Measurements from ENCODE around the gene DPRX.

The DPRX gene

GRCh38 chr19:53631949-53632407, at the start of gene DPRX:
DPRX (plus strand) TSS chr19:53631999; CDS start chr19:53632107, 108 bp downstream.
- no peaks in the 10 kb centered on the region for H3K4me1 ChIP-seq (ENCODE audit: control insufficient read depth, insufficient read depth, low read length)
- no peaks in the 10 kb centered on the region for H3K27me3 ChIP-seq (ENCODE audit: control insufficient read depth, insufficient read depth, low read length)
- no peak within 1 kb of the TSS for H3K27ac ChIP-seq (ENCODE audit: low read depth, low read length)
- no peak within 1 kb of the TSS for H3K4me3 ChIP-seq (ENCODE audit: low read length)
- H3K36me3 ChIP-seq (ENCODE audit: control insufficient read depth, insufficient read depth, low read length): no peaks in the 10 kb centered on the region
- no peak within 1 kb of the TSS for H3K9ac ChIP-seq (ENCODE audit: low read length)

- H3K27ac ChIP-seq (ENCODE audit: low read depth, low read length): no peak overlapping the region
- H3K4me1 ChIP-seq (ENCODE audit: control insufficient read depth, insufficient read depth, low read length): no peaks in the 10 kb centered on the region
- H3K9ac ChIP-seq (ENCODE audit: low read length): no peak overlapping the region
- no peaks in the 10 kb centered on the region for H3K36me3 ChIP-seq (ENCODE audit: control insufficient read depth, insufficient read depth, low read length)
- H3K27me3 ChIP-seq (ENCODE audit: control insufficient read depth, insufficient read depth, low read length): no peaks in the 10 kb centered on the region
- no peak overlapping the region for H3K4me3 ChIP-seq (ENCODE audit: low read length)
Measured at GRCh38 chr19:53583181-53583580, 48.6 kb upstream of the DPRX start.

GRCh38 chr19:53586277-53586691, 45.5 kb upstream of the DPRX start:
- Histone ChIP-seq H3K4me1 (ENCODE audit: control insufficient read depth, insufficient read depth, low read length) (no peaks in the 10 kb centered on the region), H3K9ac (ENCODE audit: low read length) (no peak overlapping the region)

DNA sequence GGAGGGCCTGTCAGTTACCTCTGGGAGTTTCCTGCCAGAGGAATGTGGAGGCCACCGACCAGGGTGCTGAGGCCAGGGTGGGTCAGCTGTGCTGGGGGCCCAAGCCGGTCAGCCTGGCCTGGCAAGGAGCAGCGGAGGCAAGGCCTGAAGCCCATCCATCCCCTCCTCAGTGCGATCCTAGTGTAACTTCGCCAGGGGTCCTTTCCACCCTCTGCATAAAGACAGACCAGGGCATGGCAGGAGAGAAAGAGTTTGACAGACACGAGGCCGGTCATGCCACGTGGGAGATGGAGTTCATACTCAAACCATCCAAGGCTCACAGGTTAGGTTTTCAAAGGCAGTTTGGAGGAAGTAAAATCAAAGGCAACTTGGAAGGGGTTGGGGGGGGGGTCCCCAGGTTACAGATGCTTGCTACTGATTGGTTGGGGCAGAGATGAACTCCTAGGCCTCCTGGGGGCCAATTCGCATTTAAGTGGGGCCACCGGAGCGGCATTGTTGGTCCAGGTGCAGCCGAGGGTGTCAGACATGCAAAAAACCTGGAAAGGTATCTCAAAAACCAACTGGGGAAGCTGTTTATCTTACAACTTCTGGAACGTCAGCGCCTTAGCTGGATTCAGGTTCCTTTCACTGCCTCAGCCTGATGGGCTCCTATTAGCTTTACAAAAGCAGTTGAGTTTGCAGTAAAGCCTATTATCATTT, 36.8 kb upstream of the DPRX start:
- no peak overlapping the region for H3K4me3 ChIP-seq (ENCODE audit: low read length)
- H3K36me3 ChIP-seq (ENCODE audit: control insufficient read depth, insufficient read depth, low read length): no peaks in the 10 kb centered on the region
- H3K27ac ChIP-seq (ENCODE audit: low read depth, low read length): no peak overlapping the region

More at GRCh38 chr19:53586277-53586691, 45.5 kb upstream of the DPRX start:
- Histone ChIP-seq H3K27me3 (ENCODE audit: control insufficient read depth, insufficient read depth, low read length) (no peaks in the 10 kb centered on the region), H3K4me3 (ENCODE audit: low read length) (no peak overlapping the region), H3K27ac (ENCODE audit: low read depth, low read length) (no peak overlapping the region), H3K36me3 (ENCODE audit: control insufficient read depth, insufficient read depth, low read length) (no peaks in the 10 kb centered on the region)

GRCh38 chr19:53595510-53595867, 36.3 kb upstream of the DPRX start:
- no peaks in the 10 kb centered on the region for H3K4me1 ChIP-seq (ENCODE audit: control insufficient read depth, insufficient read depth, low read length)
- H3K27me3 ChIP-seq (ENCODE audit: control insufficient read depth, insufficient read depth, low read length): no peaks in the 10 kb centered on the region
- H3K4me3 ChIP-seq (ENCODE audit: low read length): no peak overlapping the region
- H3K36me3 ChIP-seq (ENCODE audit: control insufficient read depth, insufficient read depth, low read length): no peaks in the 10 kb centered on the region
- H3K9ac ChIP-seq (ENCODE audit: low read length): no peak overlapping the region
- no peak overlapping the region for H3K27ac ChIP-seq (ENCODE audit: low read depth, low read length)

More for the DNA sequence above, 36.8 kb upstream of the DPRX start:
- Histone ChIP-seq H3K27me3 (ENCODE audit: control insufficient read depth, insufficient read depth, low read length) (no peaks in the 10 kb centered on the region), H3K4me1 (ENCODE audit: control insufficient read depth, insufficient read depth, low read length) (no peaks in the 10 kb centered on the region), H3K9ac (ENCODE audit: low read length) (no peak overlapping the region)

GRCh38 chr19:53596056-53596455, 35.7 kb upstream of the DPRX start:
- no peak overlapping the region for H3K9ac ChIP-seq (ENCODE audit: low read length)
- no peak overlapping the region for H3K4me3 ChIP-seq (ENCODE audit: low read length)
- no peaks in the 10 kb centered on the region for H3K36me3 ChIP-seq (ENCODE audit: control insufficient read depth, insufficient read depth, low read length)
- no peaks in the 10 kb centered on the region for H3K4me1 ChIP-seq (ENCODE audit: control insufficient read depth, insufficient read depth, low read length)
- H3K27me3 ChIP-seq (ENCODE audit: control insufficient read depth, insufficient read depth, low read length): no peaks in the 10 kb centered on the region
- H3K27ac ChIP-seq (ENCODE audit: low read depth, low read length): no peak overlapping the region

- no peak overlapping the region for H3K4me3 ChIP-seq (ENCODE audit: low read length)
- H3K9ac ChIP-seq (ENCODE audit: low read length): no peak overlapping the region
- no peaks in the 10 kb centered on the region for H3K27me3 ChIP-seq (ENCODE audit: control insufficient read depth, insufficient read depth, low read length)
- H3K27ac ChIP-seq (ENCODE audit: low read depth, low read length): no peak overlapping the region
- no peaks in the 10 kb centered on the region for H3K4me1 ChIP-seq (ENCODE audit: control insufficient read depth, insufficient read depth, low read length)
- H3K36me3 ChIP-seq (ENCODE audit: control insufficient read depth, insufficient read depth, low read length): no peaks in the 10 kb centered on the region
Measured at GRCh38 chr19:53597023-53597422, 34.8 kb upstream of the DPRX start.

- Histone ChIP-seq H3K36me3 (ENCODE audit: control insufficient read depth, insufficient read depth, low read length) (no peaks in the 10 kb centered on the region), H3K4me3 (ENCODE audit: low read length) (no peak overlapping the region), H3K27ac (ENCODE audit: low read depth, low read length) (no peak overlapping the region), H3K27me3 (ENCODE audit: control insufficient read depth, insufficient read depth, low read length) (no peaks in the 10 kb centered on the region), H3K9ac (ENCODE audit: low read length) (no peak overlapping the region), H3K4me1 (ENCODE audit: control insufficient read depth, insufficient read depth, low read length) (no peaks in the 10 kb centered on the region)
Measured at GRCh38 chr19:53598361-53598760, 33.4 kb upstream of the DPRX start.

GRCh38 chr19:53600217-53600616, 31.6 kb upstream of the DPRX start:
- H3K27ac ChIP-seq (ENCODE audit: low read depth, low read length): no peak overlapping the region
- no peaks in the 10 kb centered on the region for H3K36me3 ChIP-seq (ENCODE audit: control insufficient read depth, insufficient read depth, low read length)
- H3K27me3 ChIP-seq (ENCODE audit: control insufficient read depth, insufficient read depth, low read length): no peaks in the 10 kb centered on the region
- H3K4me3 ChIP-seq (ENCODE audit: low read length): no peak overlapping the region
- no peak overlapping the region for H3K9ac ChIP-seq (ENCODE audit: low read length)
- no peaks in the 10 kb centered on the region for H3K4me1 ChIP-seq (ENCODE audit: control insufficient read depth, insufficient read depth, low read length)

- no peak overlapping the region for H3K4me3 ChIP-seq (ENCODE audit: low read length)
- H3K4me1 ChIP-seq (ENCODE audit: control insufficient read depth, insufficient read depth, low read length): no peaks in the 10 kb centered on the region
- H3K36me3 ChIP-seq (ENCODE audit: control insufficient read depth, insufficient read depth, low read length): no peaks in the 10 kb centered on the region
- H3K27me3 ChIP-seq (ENCODE audit: control insufficient read depth, insufficient read depth, low read length): no peaks in the 10 kb centered on the region
- H3K9ac ChIP-seq (ENCODE audit: low read length): no peak overlapping the region
- no peak overlapping the region for H3K27ac ChIP-seq (ENCODE audit: low read depth, low read length)
Measured at GRCh38 chr19:53606031-53606430, 25.8 kb upstream of the DPRX start.

- H3K27me3 ChIP-seq (ENCODE audit: control insufficient read depth, insufficient read depth, low read length): no peaks in the 10 kb centered on the region
- no peak overlapping the region for H3K4me3 ChIP-seq (ENCODE audit: low read length)
- H3K4me1 ChIP-seq (ENCODE audit: control insufficient read depth, insufficient read depth, low read length): no peaks in the 10 kb centered on the region
- H3K27ac ChIP-seq (ENCODE audit: low read depth, low read length): no peak overlapping the region
- H3K36me3 ChIP-seq (ENCODE audit: control insufficient read depth, insufficient read depth, low read length): no peaks in the 10 kb centered on the region
- no peak overlapping the region for H3K9ac ChIP-seq (ENCODE audit: low read length)
Measured at GRCh38 chr19:53608381-53608780, 23.4 kb upstream of the DPRX start.

DNA sequence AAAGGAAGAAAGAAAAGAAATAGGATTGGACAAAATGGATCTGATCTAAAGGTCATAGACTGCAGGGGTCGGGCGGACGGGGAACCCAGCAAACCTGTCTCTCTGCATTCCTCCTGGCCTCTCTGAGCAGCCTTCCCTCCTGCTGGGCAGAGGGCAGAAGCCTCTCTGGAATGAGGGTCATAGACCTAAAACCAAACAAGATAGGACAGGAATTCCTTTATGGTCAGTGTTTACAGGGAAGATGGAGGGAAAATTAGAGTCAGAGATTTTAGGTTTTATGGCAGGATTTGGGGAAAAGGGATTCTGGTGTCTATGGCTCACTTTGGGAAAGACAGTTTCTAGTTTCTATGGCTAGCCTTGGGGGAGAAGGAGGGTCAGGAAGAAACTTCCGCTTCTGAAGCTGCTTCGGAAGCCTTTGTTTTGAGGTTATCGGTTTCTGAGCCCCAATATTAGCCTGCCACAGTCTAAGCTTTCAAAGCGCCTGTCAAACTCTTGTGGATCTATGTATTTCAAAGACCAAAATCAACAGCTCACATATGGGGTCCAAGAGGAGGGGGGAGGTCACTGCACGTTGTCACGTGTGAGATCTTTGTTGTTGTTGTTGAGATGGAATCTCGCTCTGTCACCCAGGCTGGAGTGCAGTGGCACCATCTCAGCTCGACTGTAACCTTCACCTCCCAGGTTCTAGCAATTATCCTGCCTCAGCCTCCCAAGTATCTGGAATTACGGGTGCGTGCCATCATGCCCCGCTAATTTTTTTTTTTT, 18.9 kb upstream of the DPRX start:
- Histone ChIP-seq H3K27me3 (ENCODE audit: control insufficient read depth, insufficient read depth, low read length) (no peaks in the 10 kb centered on the region), H3K9ac (ENCODE audit: low read length) (no peak overlapping the region), H3K36me3 (ENCODE audit: control insufficient read depth, insufficient read depth, low read length) (no peaks in the 10 kb centered on the region), H3K4me3 (ENCODE audit: low read length) (no peak overlapping the region), H3K27ac (ENCODE audit: low read depth, low read length) (no peak overlapping the region), H3K4me1 (ENCODE audit: control insufficient read depth, insufficient read depth, low read length) (no peaks in the 10 kb centered on the region)

Data from rectal smooth muscle tissue (tissue), 1 donor.